Uterus (tissue), 2 donors: ENCODE measurements around the gene ATP5F1B.

Source experiments
- CTCF ChIP-seq, 4 experiments: fragments of 200-600 bp in 2 of 4; fragments of 450-650 bp in 2 of 4; sonication (generic) in 2 of 4; IDR thresholded peaks; one replicate each; pipeline ENCODE4 v1.5.1; 2016 to 2019; ENCODE audit warnings: antibody characterized with exemption in 4 of 4, mild to moderate bottlenecking in 2 of 4, moderate library complexity in 1 of 4
- POLR2A ChIP-seq, 2 donors: fragments of 450-650 bp; IDR thresholded peaks; one replicate each; pipeline ENCODE4 v1.6.1; 2016; ENCODE audit warnings: antibody characterized with exemption in 2 of 2, mild to moderate bottlenecking in 1 of 2, moderate library complexity in 1 of 2

- TF ChIP-seq CTCF (IDR thresholded peaks at IDR 0.05) (no peak), POLR2A (IDR thresholded peaks at IDR 0.05) (no peak)
These were observed 8.2 kb downstream of the ATP5F1B start for GRCh38 chr12:56637621-56638020.
